H9 (cell line): Measurements from ENCODE around the gene TBC1D9B. TPM values are rescaled to one million over a fixed set of nuclear protein-coding genes. Genes with fewer than 3 reads are reported as not detected.

Experiments used
- DNase-seq: peaks from one replicate; pipeline ENCODE4 v3.0.0-alpha.2; 2017
- H2AFZ ChIP-seq: one replicate; pipeline ENCODE4 v1.6.1; 2013; ENCODE audit warnings: mild to moderate bottlenecking, low read length, control low read depth, moderate library complexity
- H2AK5ac ChIP-seq: 2 replicates; pipeline ENCODE4 v1.6.1; 2013; ENCODE audit warnings: low read length, control low read depth, mixed read lengths; ENCODE audit not compliant: insufficient read length
- H2BK120ac ChIP-seq: one replicate; pipeline ENCODE4 v1.6.1; 2013; ENCODE audit warnings: low read depth, mild to moderate bottlenecking, low read length, control low read depth, inconsistent platforms; ENCODE audit not compliant: poor library complexity, severe bottlenecking
- H2BK12ac ChIP-seq: 2 replicates; pipeline ENCODE4 v1.6.1; 2013; ENCODE audit warnings: low read length, control low read depth, mixed read lengths, low read depth; ENCODE audit not compliant: insufficient read length
- H2BK15ac ChIP-seq: 2 replicates; pipeline ENCODE4 v1.6.1; 2013; ENCODE audit warnings: low read depth, low read length, control low read depth
- H2BK20ac ChIP-seq: one replicate; pipeline ENCODE4 v1.6.1; 2013; ENCODE audit warnings: low read depth, mild to moderate bottlenecking, low read length, control low read depth, inconsistent platforms; ENCODE audit not compliant: poor library complexity, severe bottlenecking
- H2BK5ac ChIP-seq: 2 replicates; pipeline ENCODE4 v1.6.1; 2013; ENCODE audit warnings: low read length, control low read depth, mixed read lengths; ENCODE audit not compliant: insufficient read length
- H3K14ac ChIP-seq: 2 replicates; pipeline ENCODE4 v1.6.1; 2013; ENCODE audit warnings: low read length, control low read depth; ENCODE audit not compliant: insufficient read depth
- H3K18ac ChIP-seq: 2 replicates; pipeline ENCODE4 v1.6.1; 2013; ENCODE audit warnings: low read depth, mild to moderate bottlenecking, mixed read lengths, low read length, control low read depth; ENCODE audit not compliant: insufficient read length
- H3K23ac ChIP-seq: 2 replicates; pipeline ENCODE4 v1.6.1; 2013; ENCODE audit warnings: low read length, control low read depth, mixed read lengths, low read depth; ENCODE audit not compliant: insufficient read length
- H3K23me2 ChIP-seq: 2 replicates; pipeline ENCODE4 v1.6.1; 2013; ENCODE audit warnings: low read depth, mild to moderate bottlenecking, mixed read lengths, low read length, control low read depth; ENCODE audit not compliant: insufficient read length, poor library complexity, severe bottlenecking
- H3K27ac ChIP-seq: 2 replicates; pipeline ENCODE4 v1.5.1; 2013; ENCODE audit warnings: low read length, control low read depth, mixed read lengths, low read depth; ENCODE audit not compliant: insufficient read length
- H3K27me3 ChIP-seq: 2 replicates; pipeline ENCODE4 v1.6.1; 2013; ENCODE audit warnings: low read length, control low read depth, inconsistent platforms; ENCODE audit not compliant: insufficient read depth
- H3K4ac ChIP-seq: 2 replicates; pipeline ENCODE4 v1.6.1; 2013; ENCODE audit warnings: low read depth, mild to moderate bottlenecking, control low read depth, inconsistent platforms, low read length, moderate library complexity
- H3K4me1 ChIP-seq: 2 replicates; pipeline ENCODE4 v1.6.1; 2013; ENCODE audit warnings: low read length, control low read depth, inconsistent platforms; ENCODE audit not compliant: insufficient read depth
- H3K4me2 ChIP-seq: 2 replicates; pipeline ENCODE4 v1.6.1; 2013; ENCODE audit warnings: low read length, control low read depth, mixed read lengths; ENCODE audit not compliant: insufficient read length, insufficient read depth
- H3K56ac ChIP-seq: 2 replicates; pipeline ENCODE4 v1.6.1; 2013; ENCODE audit warnings: low read depth, mild to moderate bottlenecking, mixed read lengths, low read length, control low read depth; ENCODE audit not compliant: insufficient read length
- H3K79me1 ChIP-seq: 2 replicates; pipeline ENCODE4 v1.6.1; 2013; ENCODE audit warnings: low read depth, mild to moderate bottlenecking, moderate library complexity, low read length, control low read depth, inconsistent platforms; ENCODE audit not compliant: insufficient read depth, poor library complexity, severe bottlenecking
- H3K79me2 ChIP-seq: 2 replicates; pipeline ENCODE4 v1.6.1; 2013; ENCODE audit warnings: low read length, control low read depth, inconsistent platforms; ENCODE audit not compliant: insufficient read depth
- H3K9ac ChIP-seq: 2 replicates; pipeline ENCODE4 v1.6.1; 2013; ENCODE audit warnings: low read length, control low read depth, mixed read lengths; ENCODE audit not compliant: insufficient read length; ENCODE audit errors: extremely low read depth
- H3K9me3 ChIP-seq: one replicate; pipeline ENCODE4 v1.6.1; 2013; ENCODE audit warnings: low read depth, low read length, inconsistent platforms; ENCODE audit not compliant: control insufficient read depth
- H3T11ph ChIP-seq: one replicate; pipeline ENCODE4 v1.6.1; 2013; ENCODE audit warnings: mild to moderate bottlenecking, low read length, control low read depth, inconsistent platforms
- H4K20me1 ChIP-seq: one replicate; pipeline ENCODE4 v1.6.1; 2013; ENCODE audit not compliant: control insufficient read depth, insufficient read length, insufficient read depth
- H4K5ac ChIP-seq: 2 replicates; pipeline ENCODE4 v1.6.1; 2013; ENCODE audit warnings: low read depth, mild to moderate bottlenecking, mixed read lengths, low read length, control low read depth; ENCODE audit not compliant: insufficient read length
- H4K8ac ChIP-seq: replicated peaks from 2 replicates; pipeline ENCODE4 v1.6.1; 2013; ENCODE audit warnings: low read length, control low read depth, mixed read lengths, low read depth; ENCODE audit not compliant: insufficient read length
- H4K91ac ChIP-seq: 2 replicates; pipeline ENCODE4 v1.6.1; 2013; ENCODE audit warnings: low read depth, mild to moderate bottlenecking, moderate library complexity, mixed read lengths, low read length, control low read depth; ENCODE audit not compliant: insufficient read length
- H3K27ac Mint-ChIP-seq, 3 experiments: 2 replicates in 2 of 3; 3 replicates in 1 of 3; pipeline ENCODE4 v1.8.0; 2020 to 2021; ENCODE audit warnings: mixed read lengths in 3 of 3, mild to moderate bottlenecking in 1 of 3, moderate library complexity in 1 of 3
- H3K27me3 Mint-ChIP-seq: 2 replicates; pipeline ENCODE4 v1.8.0; 2021; ENCODE audit warnings: low read depth, mild to moderate bottlenecking, moderate library complexity, mixed read lengths
- H3K36me3 Mint-ChIP-seq, 3 experiments: 2 replicates in 2 of 3; 3 replicates in 1 of 3; pipeline ENCODE4 v1.8.0; 2020 to 2021; ENCODE audit warnings: low read depth in 3 of 3, mixed read lengths in 3 of 3; ENCODE audit not compliant: insufficient read depth in 1 of 3
- H3K4me1 Mint-ChIP-seq, 2 experiments: 2 replicates each; pipeline ENCODE4 v1.8.0; 2020; ENCODE audit warnings: mixed read lengths in 2 of 2
- H3K4me3 Mint-ChIP-seq, 2 experiments: 2 replicates in 1 of 2; 3 replicates in 1 of 2; pipeline ENCODE4 v1.8.0; 2020 to 2021; ENCODE audit warnings: mild to moderate bottlenecking in 2 of 2, mixed read lengths in 2 of 2, moderate library complexity in 1 of 2
- H3K9me3 Mint-ChIP-seq, 2 experiments: 2 replicates in 1 of 2; 3 replicates in 1 of 2; pipeline ENCODE4 v1.8.0; 2020; ENCODE audit warnings: mild to moderate bottlenecking in 2 of 2, mixed read lengths in 2 of 2, moderate library complexity in 1 of 2
- CTCF ChIP-seq: fragments of 200-600 bp; sonication (generic); conservative IDR thresholded peaks from 3 replicates; pipeline ENCODE4 v1.8.0; 2021; ENCODE audit warnings: antibody characterized with exemption, mild to moderate bottlenecking
- WGBS: extraction: QIAGEN DNeasy Blood & Tissue Kit; methylation state at CpG from one replicate; pipeline ENCODE4 v1.1.7; 2013; ENCODE audit warnings: missing lambda C conversion rate, low lambda C conversion rate, mixed read lengths; ENCODE audit not compliant: insufficient read length; ENCODE audit errors: extremely low coverage; 5-methylcytosine and 5-hydroxymethylcytosine counted together
- total RNA-seq: library from RNA; stranded (reverse); gene quantifications from 2 replicates; pipeline ENCODE4 v1.2.1, GENCODE V29; 2021

TBC1D9B gene
- total RNA-seq, 1 experiment from 2014 or later, result 62.1 TPM

DNA sequence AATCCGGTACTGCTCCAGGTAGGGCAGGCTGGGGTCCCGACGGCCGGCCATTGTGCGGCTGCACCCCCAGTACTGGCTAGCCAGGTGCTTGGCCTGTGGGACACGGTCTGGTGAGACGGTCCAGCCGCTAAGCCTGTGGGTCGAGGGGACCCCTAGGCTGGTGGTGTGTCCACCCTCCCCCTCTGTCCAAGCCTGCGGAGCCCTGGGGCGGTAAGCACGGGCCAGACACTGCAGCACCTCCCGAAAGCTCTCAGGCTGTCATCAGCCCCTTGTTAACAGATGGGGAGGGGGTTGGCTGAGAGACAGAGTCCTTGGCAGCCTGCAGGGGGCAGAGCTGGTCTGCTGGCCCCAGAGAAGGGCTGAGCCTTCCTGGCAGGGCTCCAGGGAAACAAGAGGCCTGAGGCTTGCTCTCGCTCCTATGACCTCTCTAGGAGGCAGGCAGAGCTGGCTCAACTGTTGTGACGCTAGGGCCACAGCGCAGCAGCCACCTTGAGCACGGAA lies 37.2 kb downstream of the TBC1D9B start:
- H2BK15ac ChIP-seq, result no peak overlapping the region
- no peak overlapping the region for H2AFZ ChIP-seq
- no peak overlapping the region for H3K18ac ChIP-seq
- Mint-ChIP-seq H3K27me3 (peaks cover 1% of the 10 kb centered on the region; the same call in 1 of the 2 replicates), H3K9me3 (no peaks in the 10 kb centered on the region), H3K4me3 (no peak overlapping the region), H3K36me3 (peaks cover 8 to 40% (median 39%) of the 10 kb centered on the region in 3 experiments; a peak in 6 of 7 replicates), H3K27ac (0 out of 7 replicates have a peak overlapping the region, but pooled peaks of 1 of the 3 experiments have one; percentile 72), H3K4me1 (peaks cover 9 to 23% of the 10 kb centered on the region in 2 experiments)
- no peak overlapping the region for H4K8ac ChIP-seq
- H2AK5ac ChIP-seq, result no peak overlapping the region
- no peaks in the 10 kb centered on the region for H3K9me3 ChIP-seq
- H3T11ph ChIP-seq, result no peak overlapping the region
- no peaks in the 10 kb centered on the region for H3K23me2 ChIP-seq
- H2BK12ac ChIP-seq, result no peak overlapping the region
- no peak overlapping the region for H3K23ac ChIP-seq
- H3K9ac ChIP-seq, result no peak overlapping the region
- H3K14ac ChIP-seq, result no peak overlapping the region
- no peak overlapping the region for H4K5ac ChIP-seq
- no peaks in the 10 kb centered on the region for H3K79me2 ChIP-seq
- H3K27ac ChIP-seq, result no peak overlapping the region
- H4K20me1 ChIP-seq, result no peaks in the 10 kb centered on the region
- no peak overlapping the region for H3K4me2 ChIP-seq
- WGBS, result no CpG with 5 or more reads among the region's 17 CpGs
- TF ChIP-seq CTCF, result peak; percentile 67; the same call in 2 of the 3 replicates
- no peak overlapping the region for H2BK120ac ChIP-seq
- H2BK20ac ChIP-seq, result no peak overlapping the region
- H3K56ac ChIP-seq, result no peak overlapping the region
- peak; percentile 81 for DNase-seq
- no peak overlapping the region for H3K4ac ChIP-seq
- H2BK5ac ChIP-seq, result no peak overlapping the region
- H3K4me1 ChIP-seq, result no peaks in the 10 kb centered on the region
- H3K27me3 ChIP-seq, result no peaks in the 10 kb centered on the region
- no peaks in the 10 kb centered on the region for H3K79me1 ChIP-seq
- H4K91ac ChIP-seq, result no peak overlapping the region
